ENCODE results near the gene SH2D1A. TPM values are rescaled to one million over a fixed set of nuclear protein-coding genes. Genes with fewer than 3 reads are reported as not detected.
"Not testable (repeated sequence)": the region's sequence is repeated elsewhere in the genome, so short reads cannot be mapped to it uniquely, and the experiment has no call there.

SH2D1A gene
- total RNA-seq, 1 donor from 2014 or later = 1.8 TPM

DNA sequence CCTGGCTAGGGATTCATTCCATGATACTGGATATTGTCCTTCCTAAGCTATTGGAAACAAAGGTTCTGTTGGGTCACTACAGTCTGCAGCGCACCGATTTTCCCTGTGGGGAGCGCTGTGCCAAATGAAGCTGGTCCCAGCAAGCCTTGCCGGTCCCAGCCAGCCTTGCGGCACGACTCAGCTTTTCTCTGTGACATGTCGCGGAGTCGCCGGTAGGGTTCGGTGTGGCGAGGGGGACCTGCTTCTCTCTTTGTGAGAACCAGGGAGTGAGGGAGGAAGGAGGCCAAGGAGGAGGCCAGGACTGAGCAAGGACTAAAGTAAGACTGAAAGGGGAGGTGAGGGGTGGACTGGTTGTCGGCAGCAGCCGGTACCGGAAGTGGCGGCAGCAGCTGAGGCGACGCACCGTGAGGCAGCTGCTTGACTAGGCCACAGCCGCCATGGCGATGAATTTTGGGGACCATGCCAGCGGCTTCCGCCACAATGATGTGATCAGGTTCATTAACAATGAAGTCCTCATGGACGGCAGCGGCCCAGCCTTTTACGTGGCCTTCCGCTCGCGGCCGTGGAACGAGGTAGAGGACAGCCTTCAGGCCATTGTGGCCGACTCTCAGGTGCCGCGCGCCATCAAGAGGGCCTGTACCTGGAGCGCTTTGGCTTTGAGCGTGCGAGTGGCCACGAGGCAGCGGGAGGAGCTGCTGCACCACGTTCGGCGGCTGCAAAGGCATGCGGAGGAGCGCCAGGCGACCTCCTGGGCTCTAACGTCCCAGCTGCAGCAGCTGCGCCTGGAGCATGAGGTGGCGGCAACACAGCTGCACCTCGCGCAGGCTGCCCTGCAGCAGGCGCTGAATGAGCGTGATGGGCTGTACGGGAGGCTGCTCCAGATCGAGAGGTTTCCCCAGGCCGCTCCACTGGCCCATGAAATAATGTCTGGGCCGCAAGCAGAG, 13.6 kb upstream of the SH2D1A start, which contains the start of gene TEX13D:
Gene TEX13D, plus strand, starts transcription at position 180 of the 944 bp plus-strand sequence. Its CDS starts 258 bp downstream, at position 438.
- TF ChIP-seq CTCF (IDR thresholded peaks at IDR 0.05) = no peak
- DNase-seq = no peak
- no peaks in the 10 kb centered on the region for H3K9me3 ChIP-seq
- H3K27ac ChIP-seq = no peak within 1 kb of the TSS
- no peaks in the 10 kb centered on the region for H3K4me1 ChIP-seq
- H3K36me3 ChIP-seq = no peaks in the 10 kb centered on the region
- no peak for ATAC-seq
- H3K4me3 ChIP-seq = no peak within 1 kb of the TSS
- H3K27me3 ChIP-seq = no peaks in the 10 kb centered on the region
- intact Hi-C loops (cut with DNase I) = no loop called here

DNA sequence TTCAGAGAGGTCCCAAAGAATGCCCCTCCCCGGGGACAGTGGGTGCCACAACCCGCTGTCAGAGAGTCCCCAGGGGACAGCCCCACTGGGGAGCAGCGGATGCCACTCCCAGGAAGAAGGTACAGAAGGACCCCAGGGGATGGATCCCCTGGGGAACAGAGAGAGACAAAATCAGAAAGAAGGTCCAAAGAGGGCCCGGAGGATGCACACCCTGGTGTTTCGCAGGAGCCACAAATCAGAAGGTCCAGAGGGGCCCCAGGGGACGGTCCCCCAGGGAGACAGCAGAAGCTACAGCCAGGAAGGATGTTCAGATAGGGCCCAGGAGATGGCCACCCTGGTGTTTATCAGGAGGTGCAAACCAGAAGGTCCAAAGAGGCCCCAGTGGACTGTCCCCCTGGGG, 12.5 kb upstream of the SH2D1A start:
- no peak for TF ChIP-seq CTCF (IDR thresholded peaks at IDR 0.05)
- Histone ChIP-seq H3K9me3 (no peaks in the 10 kb centered on the region), H3K36me3 (no peaks in the 10 kb centered on the region), H3K27ac (no peak overlapping the region), H3K27me3 (no peaks in the 10 kb centered on the region), H3K4me1 (no peaks in the 10 kb centered on the region), H3K4me3 (no peak overlapping the region)
- no peak for ATAC-seq
- intact Hi-C loops (cut with DNase I) = no loop called here
- no peak for DNase-seq

GRCh38 chrX:124334555-124334954, 11.8 kb upstream of the SH2D1A start:
- intact Hi-C loops (cut with DNase I); H3K36me3 ChIP-seq; H3K27ac ChIP-seq; H3K4me3 ChIP-seq; H3K27me3 ChIP-seq; H3K9me3 ChIP-seq; H3K4me1 ChIP-seq; ATAC-seq; DNase-seq: not testable (repeated sequence)

GRCh38 chrX:124335598-124335997, 10.8 kb upstream of the SH2D1A start:
- no peak for TF ChIP-seq CTCF (IDR thresholded peaks at IDR 0.05)
- intact Hi-C loops (cut with DNase I) = no loop called here
- no peaks in the 10 kb centered on the region for H3K4me1 ChIP-seq
- no peak overlapping the region for H3K27ac ChIP-seq
- no peak overlapping the region for H3K4me3 ChIP-seq
- H3K36me3 ChIP-seq = no peaks in the 10 kb centered on the region
- ATAC-seq (no peak), DNase-seq (no peak)
- no peaks in the 10 kb centered on the region for H3K27me3 ChIP-seq
- H3K9me3 ChIP-seq = no peaks in the 10 kb centered on the region

DNA sequence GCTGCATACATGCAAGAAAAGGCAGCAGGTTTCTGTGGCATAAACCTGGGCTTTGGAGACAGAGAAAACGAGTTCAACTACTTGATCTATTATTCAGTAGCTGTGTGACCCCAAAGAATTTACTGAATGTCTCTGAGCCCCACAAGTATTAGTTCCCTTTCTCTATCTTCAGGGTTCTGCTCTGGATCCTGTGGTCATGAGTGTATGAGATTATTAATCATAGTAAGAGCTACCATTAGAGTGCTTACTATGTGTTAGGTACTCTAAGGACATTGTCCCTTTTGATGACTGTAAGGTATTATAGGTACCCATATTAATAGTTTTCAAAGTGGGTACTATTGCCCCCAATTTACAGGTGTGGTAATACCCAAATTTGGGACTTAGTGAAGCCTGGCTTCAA, 8.4 kb upstream of the SH2D1A start:
- TF ChIP-seq CTCF (IDR thresholded peaks at IDR 0.05) = no peak
- Histone ChIP-seq H3K36me3 (no peaks in the 10 kb centered on the region), H3K4me1 (no peaks in the 10 kb centered on the region), H3K9me3 (no peaks in the 10 kb centered on the region), H3K27me3 (no peaks in the 10 kb centered on the region), H3K27ac (no peak overlapping the region), H3K4me3 (no peak overlapping the region)
- intact Hi-C loops (cut with DNase I) = no loop called here
- ATAC-seq (no peak), DNase-seq (no peak)

- no peak for ATAC-seq
- no peak overlapping the region for H3K27ac ChIP-seq
- H3K36me3 ChIP-seq = no peaks in the 10 kb centered on the region
- no peak for DNase-seq
- H3K4me1 ChIP-seq = no peaks in the 10 kb centered on the region
- intact Hi-C loops (cut with DNase I) = no loop called here
- H3K9me3 ChIP-seq = no peaks in the 10 kb centered on the region
- H3K27me3 ChIP-seq = no peaks in the 10 kb centered on the region
- TF ChIP-seq CTCF (IDR thresholded peaks at IDR 0.05) = no peak
- no peak overlapping the region for H3K4me3 ChIP-seq
Measured at GRCh38 chrX:124338733-124339514, 7.4 kb upstream of the SH2D1A start.

All from upper lobe of right lung (tissue), 1 donor.